GM18505 (cell line): Measurements from ENCODE around the gene MEA1.

Experiments used
- ATAC-seq: cut with Tn5 transposase; IDR thresholded peaks from one replicate; pipeline ENCODE4 v1.9.1; 2021; ENCODE audit not compliant: unreplicated experiment
- POLR2A ChIP-seq: IDR thresholded peaks from 4 replicates; pipeline ENCODE4 v1.6.1; 2011; ENCODE audit warnings: borderline replicate concordance; ENCODE audit not compliant: insufficient read depth, insufficient read length; ENCODE audit errors: extremely low read depth

The MEA1 gene

GRCh38 chr6:43024436-43024835 is 10.7 kb upstream of the MEA1 start:
- no peak for ATAC-seq
- TF ChIP-seq POLR2A: no peak

- TF ChIP-seq POLR2A: peak; percentile 72
- ATAC-seq: peak; percentile 59
Measured at GRCh38 chr6:43021270-43022047, 7.7 kb upstream of the MEA1 start, which contains the start of gene RRP36. RRP36 (plus strand) TSS chr6:43021623; CDS start chr6:43021655, 32 bp downstream.

GRCh38 chr6:43020847-43021246 is 7.1 kb upstream of the MEA1 start:
- no peak for TF ChIP-seq POLR2A
- ATAC-seq: peak; percentile 4

- TF ChIP-seq POLR2A: no peak
- no peak for ATAC-seq
Measured at GRCh38 chr6:43020052-43020705, 6.4 kb upstream of the MEA1 start.

- TF ChIP-seq POLR2A: no peak
- no peak for ATAC-seq
Measured at GRCh38 chr6:43019152-43019551, 5.4 kb upstream of the MEA1 start.

DNA sequence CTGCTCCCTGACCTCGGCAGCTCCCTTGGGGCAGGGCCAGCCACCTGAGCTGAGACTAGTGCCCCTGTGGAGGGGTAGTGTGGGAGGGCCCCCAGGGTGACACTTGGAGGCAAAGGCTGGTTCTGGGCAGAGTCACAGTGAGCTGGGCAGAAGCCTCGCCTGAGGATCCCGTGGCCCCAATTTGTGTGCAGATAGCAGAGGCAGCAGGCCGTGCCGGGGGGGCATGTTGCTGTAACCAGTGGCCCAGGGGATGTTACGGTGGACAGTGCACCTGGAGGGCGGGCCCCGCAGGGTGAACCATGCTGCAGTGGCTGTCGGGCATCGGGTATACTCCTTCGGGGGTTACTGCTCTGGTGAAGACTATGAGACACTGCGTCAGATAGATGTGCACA is 3.2 kb upstream of the MEA1 start:
- ATAC-seq: no peak

DNA sequence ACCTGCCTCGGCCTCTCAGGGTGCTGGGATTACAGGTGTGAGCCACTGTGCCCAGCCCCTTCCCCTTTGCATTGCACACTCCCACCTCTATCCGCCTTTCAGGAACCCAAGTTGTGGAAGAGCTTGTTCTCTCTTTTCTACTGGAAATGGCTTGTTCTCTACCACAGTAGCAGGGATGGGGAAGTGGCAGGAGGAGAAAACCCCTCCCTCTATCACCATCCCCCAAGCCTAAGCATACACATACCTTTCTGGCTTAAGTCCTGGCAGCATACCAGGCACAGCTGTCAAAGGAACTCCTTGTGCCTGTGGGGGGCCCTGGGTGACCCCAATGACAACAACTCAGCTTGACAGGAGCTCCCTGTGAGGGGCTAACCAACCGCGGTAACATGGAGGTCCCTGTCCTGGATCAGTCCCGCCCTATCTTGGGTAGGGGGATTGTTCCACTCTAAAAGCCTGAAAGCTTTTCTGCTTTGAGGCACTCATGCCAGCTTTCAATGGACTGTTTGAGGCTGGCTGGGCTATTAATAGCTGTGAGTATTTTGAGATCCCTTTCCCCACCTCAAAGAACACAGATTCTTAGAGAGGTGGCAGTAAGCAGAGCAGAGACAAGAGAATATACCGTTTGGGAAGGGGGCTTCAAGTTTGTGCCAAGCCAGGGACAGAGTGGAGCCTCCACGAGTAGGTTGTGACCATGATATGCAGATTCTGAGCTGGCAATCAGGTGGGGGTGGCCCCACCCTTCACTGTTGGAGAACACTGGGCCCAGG is 2.6 kb upstream of the MEA1 start:
- TF ChIP-seq POLR2A: no peak
- ATAC-seq: no peak

More for the DNA sequence above, 3.2 kb upstream of the MEA1 start:
- TF ChIP-seq POLR2A: no peak

GRCh38 chr6:43014434-43014909 is 726 bp upstream of the MEA1 start:
- no peak for ATAC-seq
- no peak for TF ChIP-seq POLR2A

DNA sequence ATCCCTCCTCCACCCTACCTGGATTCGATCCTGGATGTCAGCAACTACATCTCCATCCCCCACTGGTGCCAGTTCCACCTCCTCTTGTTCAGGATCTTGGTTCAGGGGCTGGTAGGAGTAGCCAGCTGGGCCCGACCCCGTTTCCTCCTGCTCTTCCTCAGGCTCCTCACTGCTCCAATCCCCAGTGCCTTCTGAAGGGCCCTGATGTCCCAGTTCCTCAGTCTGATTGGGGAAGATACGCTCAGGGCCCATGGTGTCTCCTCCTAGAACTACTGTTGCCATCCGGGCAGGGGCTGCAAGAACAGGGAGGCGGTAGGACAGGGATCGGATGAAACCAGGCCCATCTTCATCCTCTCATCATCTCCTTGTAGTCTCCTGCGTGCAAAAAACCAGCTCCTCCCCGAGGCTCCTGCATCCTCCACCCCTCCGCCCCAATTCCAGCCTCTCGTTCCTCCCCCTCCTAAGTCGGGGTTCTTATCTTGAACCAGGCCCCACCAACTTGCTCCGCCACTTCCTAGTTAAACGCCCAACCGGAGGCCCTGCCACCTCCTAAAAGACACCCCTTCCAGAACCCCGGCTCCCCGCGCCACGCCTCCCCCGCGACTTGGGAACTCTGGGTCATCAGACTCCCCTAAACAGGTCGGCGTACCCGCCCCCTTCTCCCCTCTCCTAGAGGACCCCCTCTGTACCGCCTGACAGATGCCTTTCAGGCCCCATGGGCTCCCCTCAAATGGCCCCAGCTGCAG is 476 bp downstream of the MEA1 start:
- ATAC-seq: peak; percentile 10
- TF ChIP-seq POLR2A: no peak

GRCh38 chr6:43012364-43012763 is 1.4 kb downstream of the MEA1 start:
- ATAC-seq: no peak
- no peak for TF ChIP-seq POLR2A

DNA sequence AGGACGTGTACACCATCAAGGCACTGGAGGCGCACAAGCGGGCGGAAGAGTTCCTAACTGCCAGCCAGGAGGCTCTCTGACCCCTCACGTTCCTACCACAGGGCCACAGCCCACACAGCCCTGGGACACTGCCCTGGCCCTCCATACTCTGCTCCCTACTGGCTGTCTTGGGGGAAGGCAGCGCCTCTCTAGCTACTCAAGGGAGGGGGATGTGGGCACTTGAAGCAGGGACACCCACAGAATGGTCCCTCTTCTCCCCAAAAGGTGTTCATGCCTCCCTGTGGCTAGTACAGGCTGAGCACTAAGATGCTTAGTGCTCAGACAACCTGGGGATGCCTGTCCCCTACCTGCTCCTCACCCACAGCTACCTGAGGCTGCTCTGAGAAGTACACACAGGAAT is 2.5 kb downstream of the MEA1 start:
- ATAC-seq: no peak
- no peak for TF ChIP-seq POLR2A

- ATAC-seq: no peak
- TF ChIP-seq POLR2A: no peak
Measured at GRCh38 chr6:43009124-43009523, 4.6 kb downstream of the MEA1 start.

- ATAC-seq: no peak
Measured at GRCh38 chr6:43007126-43007525, 6.6 kb downstream of the MEA1 start.

DNA sequence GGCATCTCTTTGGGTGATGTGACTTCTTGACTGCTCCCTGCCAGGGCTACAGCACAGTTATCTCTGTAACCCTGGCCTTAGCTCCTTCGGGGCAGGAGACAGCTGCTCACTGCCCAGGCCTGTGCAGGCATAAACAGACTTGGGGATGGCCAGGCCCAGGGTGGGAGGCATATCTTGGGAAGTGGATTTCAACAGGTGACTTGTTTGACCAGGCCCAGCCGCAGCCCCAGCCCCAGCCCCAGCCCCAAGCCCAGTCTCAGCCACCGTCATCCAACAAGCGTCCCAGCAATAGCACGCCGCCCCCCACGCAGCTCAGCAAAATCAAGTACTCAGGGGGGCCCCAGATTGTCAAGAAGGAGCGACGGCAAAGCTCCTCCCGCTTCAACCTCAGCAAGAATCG is 7.5 kb downstream of the MEA1 start:
- ATAC-seq: no peak
- TF ChIP-seq POLR2A: no peak

More at GRCh38 chr6:43007126-43007525, 6.6 kb downstream of the MEA1 start:
- no peak for TF ChIP-seq POLR2A

GRCh38 chr6:43005844-43006243 is 7.9 kb downstream of the MEA1 start:
- TF ChIP-seq POLR2A: no peak
- no peak for ATAC-seq
